Neural progenitor cell (in vitro differentiated cells): ENCODE results near the gene PARP16.

ENCODE experiments used
- EZH2 ChIP-seq: fragments of 200-600 bp; sonication (generic); IDR thresholded peaks from 2 replicates; pipeline ENCODE4 v1.6.1; 2017; ENCODE audit warnings: antibody characterized with exemption, mild to moderate bottlenecking, moderate library complexity
- TF ChIP-seq, protein P1 (sequence below): fragments of 200-600 bp; sonication (generic); IDR thresholded peaks from 2 replicates; pipeline ENCODE4 v1.5.1; 2017; ENCODE audit warnings: antibody characterized with exemption, mild to moderate bottlenecking

DNA sequence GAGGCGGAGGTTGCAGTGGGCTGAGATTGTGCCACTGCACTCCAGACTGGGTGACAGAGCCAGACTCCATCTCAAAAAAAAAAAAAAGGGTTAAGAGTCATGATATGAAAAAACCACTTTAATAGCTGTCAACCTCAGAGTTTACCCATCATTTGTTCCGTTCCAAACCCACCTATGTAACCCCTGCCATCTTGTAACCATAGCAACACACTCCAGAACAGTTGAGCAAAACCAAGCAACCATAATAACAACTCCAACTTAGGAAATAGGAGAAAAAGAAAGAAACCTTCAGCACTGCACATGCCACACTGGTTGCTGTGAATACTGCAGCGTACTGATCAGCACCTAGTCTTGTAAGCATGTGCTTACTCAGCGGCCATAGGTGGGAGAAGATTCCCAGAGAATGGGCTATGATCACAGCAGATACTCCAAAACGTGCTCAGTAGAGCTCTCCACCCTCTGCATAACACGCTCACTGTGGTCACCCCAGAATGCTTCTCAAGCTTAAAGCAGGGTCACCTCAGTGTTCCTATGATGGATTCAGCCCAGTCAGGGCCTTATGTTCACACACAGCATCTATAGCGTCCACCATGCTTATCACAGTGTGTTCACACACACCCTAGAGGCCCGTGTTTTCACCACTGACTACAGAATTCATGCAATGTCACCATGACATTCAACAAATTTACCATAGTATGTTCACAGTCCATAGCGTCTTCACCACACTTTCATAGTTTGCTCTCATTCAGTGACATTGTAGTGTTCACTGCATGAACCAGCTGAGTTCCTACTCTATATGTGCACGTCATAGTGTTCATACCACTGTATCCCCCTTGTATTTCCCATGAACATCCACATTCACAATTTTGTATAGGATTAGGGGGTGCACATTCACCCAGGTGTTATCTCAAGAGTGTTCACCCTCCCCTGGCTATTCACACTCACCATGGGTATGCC, 68.9 kb downstream of the PARP16 start:
- TF ChIP-seq, protein P1, sequence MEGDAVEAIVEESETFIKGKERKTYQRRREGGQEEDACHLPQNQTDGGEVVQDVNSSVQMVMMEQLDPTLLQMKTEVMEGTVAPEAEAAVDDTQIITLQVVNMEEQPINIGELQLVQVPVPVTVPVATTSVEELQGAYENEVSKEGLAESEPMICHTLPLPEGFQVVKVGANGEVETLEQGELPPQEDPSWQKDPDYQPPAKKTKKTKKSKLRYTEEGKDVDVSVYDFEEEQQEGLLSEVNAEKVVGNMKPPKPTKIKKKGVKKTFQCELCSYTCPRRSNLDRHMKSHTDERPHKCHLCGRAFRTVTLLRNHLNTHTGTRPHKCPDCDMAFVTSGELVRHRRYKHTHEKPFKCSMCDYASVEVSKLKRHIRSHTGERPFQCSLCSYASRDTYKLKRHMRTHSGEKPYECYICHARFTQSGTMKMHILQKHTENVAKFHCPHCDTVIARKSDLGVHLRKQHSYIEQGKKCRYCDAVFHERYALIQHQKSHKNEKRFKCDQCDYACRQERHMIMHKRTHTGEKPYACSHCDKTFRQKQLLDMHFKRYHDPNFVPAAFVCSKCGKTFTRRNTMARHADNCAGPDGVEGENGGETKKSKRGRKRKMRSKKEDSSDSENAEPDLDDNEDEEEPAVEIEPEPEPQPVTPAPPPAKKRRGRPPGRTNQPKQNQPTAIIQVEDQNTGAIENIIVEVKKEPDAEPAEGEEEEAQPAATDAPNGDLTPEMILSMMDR: no peak
- no peak for TF ChIP-seq EZH2
